Esophagus muscularis mucosa (tissue), 4 donors: ENCODE measurements around the gene CPNE1. TPM values are rescaled to one million over a fixed set of nuclear protein-coding genes. Genes with fewer than 3 reads are reported as not detected.

ENCODE experiments used
- DNase-seq: peaks from one replicate; pipeline ENCODE4 v3.0.0-alpha.2; 2017; ENCODE audit errors: extremely low spot score
- H3K27ac ChIP-seq, 4 donors: fragments of 200-600 bp; sonication (generic); replicated peaks in 1 of 4; 1 replicate in 3 of 4; 2 replicates in 1 of 4; pipeline ENCODE4 v1.5.1; 2016 to 2019; ENCODE audit warnings: mild to moderate bottlenecking in 1 of 4
- H3K27me3 ChIP-seq, 4 donors: fragments of 200-600 bp; sonication (generic); one replicate each; pipeline versions ENCODE4 v1.5.1 to v1.6.0; 2016 to 2019
- H3K36me3 ChIP-seq, 4 donors: fragments of 200-600 bp; sonication (generic); one replicate each; pipeline ENCODE4 v1.5.1; 2016 to 2019
- H3K4me1 ChIP-seq, 4 donors: fragments of 200-600 bp; sonication (generic); one replicate each; pipeline ENCODE4 v1.5.1; 2016 to 2019
- H3K4me3 ChIP-seq, 4 donors: fragments of 200-600 bp; sonication (generic); 1 replicate in 2 of 4; 2 replicates in 2 of 4; pipeline ENCODE4 v1.5.1; 2016 to 2019; ENCODE audit warnings: mild to moderate bottlenecking in 4 of 4, moderate library complexity in 1 of 4
- H3K9me3 ChIP-seq, 4 donors: fragments of 200-600 bp; sonication (generic); 1 replicate in 3 of 4; 2 replicates in 1 of 4; pipeline ENCODE4 v1.5.1; 2016 to 2019
- CTCF ChIP-seq, 3 experiments: fragments of 200-600 bp in 2 of 3; fragments of 450-650 bp in 1 of 3; sonication (generic) in 2 of 3; IDR thresholded peaks; one replicate each; pipeline ENCODE4 v1.5.1; 2017 to 2019; ENCODE audit warnings: antibody characterized with exemption in 3 of 3, mild to moderate bottlenecking in 2 of 3, moderate library complexity in 1 of 3
- EP300 ChIP-seq: sonication (generic); formaldehyde crosslinking; IDR thresholded peaks from one replicate; pipeline ENCODE4 v1.6.1; 2017; ENCODE audit warnings: antibody characterized with exemption
- POLR2A ChIP-seq: fragments of 450-650 bp; IDR thresholded peaks from one replicate; pipeline ENCODE4 v1.6.1; 2017; ENCODE audit warnings: antibody characterized with exemption, moderate library complexity, mild to moderate bottlenecking, low read depth
- POLR2AphosphoS5 ChIP-seq, 2 donors: sonication (generic); formaldehyde crosslinking; IDR thresholded peaks; one replicate each; pipeline ENCODE4 v1.6.1; 2017; ENCODE audit warnings: antibody characterized with exemption in 2 of 2
- WGBS: methylation state at CpG from one replicate; pipeline ENCODE4 v1.1.5; 2018; 5-methylcytosine and 5-hydroxymethylcytosine counted together
- intact Hi-C: fragments of 100-400 bp; cut with DNase I; formaldehyde crosslinking; loops from one replicate; pipeline ENCODE4 v1.15.1; 2023
- total RNA-seq, 4 donors: library from RNA; depleted of rRNA; stranded (reverse); fragments of >200 nt; gene quantifications; one replicate each; pipeline versions ENCODE4 v1.1.0 to v1.2.1, GENCODE V29; 2016

The CPNE1 gene
- total RNA-seq, 4 donors from 2014 or later = 23.0 to 148 (median 99.9) TPM

GRCh38 chr20:35632539-35633115 lies 32.1 kb downstream of the CPNE1 start:
- no peak for DNase-seq
- TF ChIP-seq POLR2A (no peak), POLR2AphosphoS5 (IDR thresholded peaks at IDR 0.05) (no peak), EP300 (no peak), CTCF (IDR thresholded peaks at IDR 0.05) (no peak)
- peaks cover 23 to 50% (median 49%) of the 10 kb centered on the region in 4 donors for H3K36me3 ChIP-seq
- no peak overlapping the region for H3K4me3 ChIP-seq
- WGBS = 94% methylated on average over 12 of the region's 13 CpGs
- H3K27ac ChIP-seq = no peak overlapping the region
- no peaks in the 10 kb centered on the region for H3K9me3 ChIP-seq
- peaks cover 6 to 13% (median 10%) of the 10 kb centered on the region in 4 donors for H3K4me1 ChIP-seq
- no peaks in the 10 kb centered on the region for H3K27me3 ChIP-seq
- intact Hi-C loops = no loop called here

- Histone ChIP-seq H3K4me1 (peaks cover 0 to 8% (median 2%) of the 10 kb centered on the region in 4 donors), H3K27ac (no peak overlapping the region), H3K36me3 (peaks cover 43 to 70% (median 69%) of the 10 kb centered on the region in 4 donors), H3K9me3 (no peaks in the 10 kb centered on the region), H3K27me3 (no peaks in the 10 kb centered on the region), H3K4me3 (no peak overlapping the region)
- intact Hi-C loops = no loop called here
- 100% methylated on average over 2 of the region's 4 CpGs for WGBS
- TF ChIP-seq POLR2A (no peak), POLR2AphosphoS5 (IDR thresholded peaks at IDR 0.05) (no peak), CTCF (IDR thresholded peaks at IDR 0.05) (no peak), EP300 (no peak)
- no peak for DNase-seq
Measured at GRCh38 chr20:35630636-35631035, 34.1 kb downstream of the CPNE1 start.

- Histone ChIP-seq H3K36me3 (peaks cover 50 to 80% (median 78%) of the 10 kb centered on the region in 4 donors), H3K27ac (no peak overlapping the region), H3K4me3 (no peak overlapping the region), H3K27me3 (no peaks in the 10 kb centered on the region), H3K4me1 (no peaks in the 10 kb centered on the region), H3K9me3 (no peaks in the 10 kb centered on the region)
- DNase-seq = no peak
- 94% methylated on average over 12 of the region's 12 CpGs for WGBS
- intact Hi-C loops = no loop called here
- no peak for TF ChIP-seq CTCF (IDR thresholded peaks at IDR 0.05)
- TF ChIP-seq POLR2A = no peak
- no peak for TF ChIP-seq POLR2AphosphoS5 (IDR thresholded peaks at IDR 0.05)
- no peak for TF ChIP-seq EP300
Measured at GRCh38 chr20:35629427-35630145, 35.1 kb downstream of the CPNE1 start.

- H3K36me3 ChIP-seq = peaks cover 50 to 88% (median 74%) of the 10 kb centered on the region in 4 donors
- H3K27me3 ChIP-seq = no peaks in the 10 kb centered on the region
- DNase-seq = no peak
- 95% methylated on average over 6 of the region's 8 CpGs for WGBS
- no peaks in the 10 kb centered on the region for H3K9me3 ChIP-seq
- intact Hi-C loops = no loop called here
- H3K4me1 ChIP-seq = no peaks in the 10 kb centered on the region
- H3K4me3 ChIP-seq = no peak overlapping the region
- H3K27ac ChIP-seq = no peak overlapping the region
- TF ChIP-seq POLR2AphosphoS5 (IDR thresholded peaks at IDR 0.05) (no peak), POLR2A (no peak), CTCF (IDR thresholded peaks at IDR 0.05) (no peak), EP300 (no peak)
Measured at GRCh38 chr20:35627121-35627520, 37.6 kb downstream of the CPNE1 start.
